Stimulated activated CD8-positive, alpha-beta memory T cell treated with anti-CD3 and anti-CD28 coated beads, Interleukin-2, amount 100 ng/mL, for 48 hours (primary cell): ENCODE data around the gene PDE4A.
"Not testable (repeated sequence)": the region's sequence is repeated elsewhere in the genome, so short reads cannot be mapped to it uniquely, and the experiment has no call there.

Experiments used
- DNase-seq, 2 donors: peaks; one replicate each; pipeline ENCODE4 v3.0.0-alpha.2; 2020; ENCODE audit warnings: low read depth in 2 of 2

PDE4A gene

GRCh38 chr19:10462042-10462441 lies 41.7 kb downstream of the PDE4A start:
- not testable (repeated sequence) for DNase-seq

DNA sequence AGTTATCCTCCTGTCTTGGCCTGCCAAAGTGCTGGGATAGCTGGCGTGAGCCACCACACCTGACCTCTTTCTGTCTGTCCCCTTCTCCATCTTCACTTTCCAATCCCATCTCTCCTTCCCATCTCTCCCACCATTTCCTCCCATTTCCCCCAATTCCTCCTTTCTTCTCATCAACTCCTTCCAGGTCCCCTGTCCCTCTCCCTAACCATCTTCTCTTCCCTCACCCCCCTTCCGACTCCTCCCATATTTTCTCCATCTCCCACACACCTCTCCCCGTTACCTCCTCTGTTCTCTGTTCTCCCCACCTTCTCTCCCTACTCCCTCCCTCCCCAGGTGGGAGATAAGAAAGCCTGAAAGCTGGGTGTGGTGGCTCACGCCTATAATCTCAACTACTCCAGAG lies 42.2 kb downstream of the PDE4A start:
- no peak for DNase-seq

DNA sequence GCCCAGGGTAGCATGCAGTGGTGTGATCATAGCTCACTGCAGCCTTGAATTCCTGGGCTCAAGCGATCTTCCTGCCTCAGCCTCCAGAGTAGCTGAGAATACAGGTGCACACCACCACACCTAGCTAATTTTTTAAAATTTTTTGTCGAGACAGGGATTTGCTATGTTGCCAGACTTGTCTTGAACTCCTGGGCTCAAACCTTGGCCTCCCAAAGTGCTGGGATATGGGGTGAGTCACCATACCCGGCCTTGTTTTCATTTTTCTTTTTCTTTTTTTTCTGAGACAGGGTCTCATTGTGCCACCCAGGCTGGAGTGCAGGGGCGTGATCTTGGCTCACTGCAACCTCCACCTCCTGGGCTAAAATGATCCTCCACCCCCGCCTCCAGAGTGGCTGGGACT lies 44.1 kb downstream of the PDE4A start:
- no peak for DNase-seq

- DNase-seq: no peak
Measured at GRCh38 chr19:10467104-10467706, 46.9 kb downstream of the PDE4A start.

DNA sequence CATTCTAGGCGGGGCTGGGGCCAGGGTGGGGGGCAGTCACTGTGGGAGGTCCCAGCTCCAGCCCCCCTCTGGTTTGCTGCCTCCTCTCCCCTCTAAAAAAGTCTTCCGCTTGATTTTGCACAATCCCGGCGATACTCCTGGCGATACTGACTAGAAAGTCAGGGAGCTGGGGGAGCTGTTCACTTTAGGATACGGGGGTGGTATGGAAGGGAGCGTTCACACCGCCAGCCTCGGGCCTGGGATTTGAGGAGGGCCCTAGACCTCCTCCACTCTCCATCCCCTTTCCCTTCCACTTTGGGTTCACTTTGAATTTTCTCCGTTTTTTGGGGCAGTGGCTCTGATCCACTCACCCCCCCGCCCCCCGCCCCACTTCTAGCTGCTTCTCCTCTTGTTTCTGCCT lies 47.8 kb downstream of the PDE4A start:
- no peak for DNase-seq

- no peak for DNase-seq
Measured at GRCh38 chr19:10471909-10472308, 51.6 kb downstream of the PDE4A start.

GRCh38 chr19:10473192-10473591 lies 52.9 kb downstream of the PDE4A start:
- DNase-seq: no peak

GRCh38 chr19:10474962-10475451 lies 54.7 kb downstream of the PDE4A start:
- DNase-seq: no peak

DNA sequence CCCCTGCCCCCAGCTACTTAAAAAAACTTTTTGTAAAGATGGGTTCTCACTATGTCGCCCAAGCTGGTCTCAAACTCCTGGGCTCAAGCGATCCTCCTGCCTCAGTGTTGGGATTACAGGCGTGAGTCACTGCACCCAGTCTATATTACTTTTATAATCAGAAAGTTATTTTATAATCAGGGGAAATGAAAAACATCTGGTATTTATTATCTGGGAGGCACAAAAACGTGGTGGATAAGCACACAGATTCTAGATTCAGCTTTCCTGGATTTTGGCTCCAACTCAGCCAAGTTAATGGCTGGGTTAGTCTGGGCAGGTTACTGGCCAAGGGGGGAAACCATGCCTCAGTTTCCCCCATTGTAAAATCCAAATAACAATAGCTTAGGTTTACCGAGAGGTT lies 58.1 kb downstream of the PDE4A start:
- no peak for DNase-seq

- peak; percentile 77 to 82 for DNase-seq
Measured at GRCh38 chr19:10478903-10479384, 58.6 kb downstream of the PDE4A start.

DNA sequence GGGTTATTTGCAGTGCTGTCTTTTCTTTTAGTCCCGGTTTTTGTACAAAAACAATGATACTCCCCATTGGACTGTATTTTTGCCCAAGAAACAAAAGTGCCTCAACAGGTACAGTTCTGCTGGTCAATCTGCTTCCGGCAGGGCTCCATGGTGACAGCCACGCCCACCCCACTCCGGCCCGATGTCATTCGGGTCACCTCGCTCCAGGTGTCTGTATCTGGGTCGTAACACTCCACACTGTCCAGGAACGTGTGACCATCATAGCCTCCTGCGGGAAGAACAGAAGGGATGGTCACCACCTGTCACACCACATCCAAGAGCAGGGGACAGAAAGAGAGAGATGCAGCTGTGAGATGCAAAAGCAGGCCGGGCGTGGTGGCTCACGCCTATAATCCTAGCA lies 66.2 kb downstream of the PDE4A start:
- no peak for DNase-seq

GRCh38 chr19:10491472-10492047 lies 71.2 kb downstream of the PDE4A start:
- no peak for DNase-seq

- DNase-seq: no peak
Measured at GRCh38 chr19:10497371-10497770, 77.0 kb downstream of the PDE4A start.

- DNase-seq: no peak
Measured at GRCh38 chr19:10499550-10500246, 79.4 kb downstream of the PDE4A start.

- DNase-seq: no peak
Measured at GRCh38 chr19:10500247-10500592, 79.9 kb downstream of the PDE4A start.

GRCh38 chr19:10501971-10502523 lies 81.7 kb downstream of the PDE4A start:
- DNase-seq: peak in 1 of 2 donors; percentile 39

DNA sequence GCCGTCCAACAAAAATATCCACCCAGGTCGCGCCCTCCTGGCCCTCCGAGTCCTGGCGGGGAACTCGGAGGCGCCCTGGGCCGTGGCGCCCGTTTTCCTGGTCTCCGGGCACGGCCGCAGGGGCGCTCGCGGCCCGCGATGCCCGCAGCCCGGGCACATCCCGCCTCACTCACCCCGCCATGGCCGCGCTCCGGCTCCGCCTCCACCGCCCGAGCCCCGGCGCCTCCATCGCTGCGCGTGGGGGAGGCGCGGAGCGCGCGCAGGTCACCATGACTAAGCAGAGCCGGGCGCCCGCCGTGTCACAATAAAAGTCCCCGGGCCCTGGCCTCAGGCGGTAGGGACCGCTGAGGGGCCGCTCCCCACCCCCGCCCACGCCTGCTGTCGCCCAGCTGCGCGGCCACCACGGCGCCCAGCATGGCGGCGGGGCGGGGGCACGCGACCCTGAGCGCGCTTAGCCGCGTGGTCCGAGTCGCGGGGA lies 82.2 kb downstream of the PDE4A start:
- DNase-seq: peak; percentile 87 to 88

DNA sequence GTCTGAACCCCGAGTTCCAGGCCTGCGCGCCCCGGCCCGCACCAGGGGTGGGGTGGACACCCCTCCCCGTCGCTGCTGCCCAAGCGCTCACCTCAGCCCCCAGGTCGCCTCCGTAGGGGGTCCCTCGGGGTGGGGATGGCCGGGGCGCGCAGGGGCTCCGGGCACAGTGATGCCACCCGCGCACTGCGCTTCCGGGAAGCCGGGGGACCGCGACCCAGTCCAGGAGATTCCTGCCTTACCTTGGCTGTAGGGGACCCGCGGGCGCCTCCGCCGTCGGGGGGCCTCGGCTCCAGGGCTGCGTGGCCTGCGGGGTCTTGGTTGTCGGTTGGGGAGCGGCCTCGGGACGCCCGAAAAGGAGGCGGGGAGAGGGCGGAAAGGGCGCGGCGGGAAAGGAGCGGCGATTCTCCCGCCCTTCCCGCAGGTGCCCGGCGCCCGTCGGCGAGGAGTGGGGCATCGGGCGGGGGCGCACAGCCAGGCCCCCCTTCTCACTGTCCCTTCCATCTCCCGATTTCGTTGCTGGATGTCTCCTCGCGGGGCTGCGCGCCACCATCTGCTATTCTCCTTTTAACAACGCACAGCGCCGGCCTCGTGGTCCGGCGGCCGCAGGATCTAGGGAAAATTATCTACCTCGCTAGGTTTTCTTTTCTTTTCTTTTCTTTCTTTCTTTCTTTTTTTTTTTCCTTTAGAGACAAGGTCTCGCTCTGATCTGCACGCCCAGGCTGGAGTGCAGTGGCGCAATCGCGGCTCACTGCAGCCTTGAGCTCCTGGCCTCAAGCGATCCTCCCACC lies 82.9 kb downstream of the PDE4A start, which contains the start of gene KEAP1:
KEAP1 (minus strand) TSS at position 355 of the 788 bp plus-strand sequence. CDS start 3,323 bp downstream, outside the sequence.
- peak in 1 of 2 donors; percentile 43 for DNase-seq

- DNase-seq: peak; percentile 74 to 81
Measured at GRCh38 chr19:10505583-10506229, 85.4 kb downstream of the PDE4A start.

DNA sequence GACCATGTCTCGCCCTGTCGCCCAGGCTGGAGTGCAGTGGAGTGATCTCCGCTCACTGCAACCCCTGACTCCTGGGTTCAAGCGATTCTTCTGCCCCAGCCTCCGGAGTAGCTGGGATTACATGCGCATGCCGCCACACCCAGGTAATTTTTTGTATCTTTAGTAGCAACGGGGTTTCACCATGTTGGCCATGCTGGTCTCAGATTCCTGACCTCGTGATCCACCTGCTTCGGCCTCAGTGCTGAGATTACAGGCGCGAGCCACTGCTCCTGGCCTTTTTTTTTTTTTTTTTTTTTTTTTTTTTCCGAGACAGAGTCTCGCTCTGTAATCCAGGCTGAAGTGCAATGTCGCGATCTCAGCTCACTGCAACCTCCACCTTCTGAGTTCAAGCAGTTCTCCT lies 87.7 kb downstream of the PDE4A start:
- DNase-seq: no peak

DNA sequence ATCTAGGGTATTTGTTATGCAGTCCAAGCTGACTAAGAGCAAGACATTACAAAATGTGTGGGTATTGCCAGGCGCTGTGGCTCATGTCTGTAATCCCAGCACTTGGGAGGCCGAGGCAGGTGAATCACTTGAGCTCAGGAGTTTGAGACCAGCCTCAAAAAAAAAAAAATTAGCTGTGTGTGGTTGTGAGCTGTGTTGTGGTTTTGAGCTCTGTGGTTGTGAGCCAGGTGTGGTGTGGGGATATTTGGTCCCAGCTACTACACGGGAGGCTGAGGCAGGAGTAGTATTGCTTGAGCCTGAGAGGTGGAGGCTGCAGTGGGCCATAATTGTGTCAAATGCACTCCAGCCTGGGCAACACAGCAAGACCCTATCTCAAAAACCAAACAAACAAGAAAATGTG lies 88.4 kb downstream of the PDE4A start:
- DNase-seq: peak in 1 of 2 donors; percentile 41
